ENCODE measurements around the gene SPEM1.
A peak's percentile ranks its signal among the peaks of the same experiment; 100 is the strongest.

SPEM1 gene

DNA sequence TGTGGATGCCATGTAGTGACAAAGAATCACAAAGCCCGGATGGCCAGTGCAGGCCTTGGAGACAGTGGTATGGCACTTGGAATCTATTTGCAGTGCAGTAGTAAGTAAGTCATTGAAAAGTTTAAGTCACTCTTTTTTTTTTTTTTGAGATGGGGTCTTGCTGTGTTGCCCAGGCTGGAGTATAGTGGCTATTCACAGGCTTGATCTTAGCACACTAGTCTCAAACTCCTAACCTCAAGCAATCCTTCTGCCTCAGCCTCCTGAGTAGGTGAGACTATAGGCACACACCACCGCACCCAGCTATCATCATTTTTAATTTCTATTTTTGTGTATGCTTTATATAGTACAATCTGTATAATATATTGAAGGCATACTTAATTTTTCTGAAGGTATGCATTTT lies 21.5 kb upstream of the SPEM1 start:
- no peak for DNase-seq (ENCODE audit: low read depth in 2 of 2, low spot score in 1 of 2)

GRCh38 chr17:7403043-7403726 lies 16.9 kb upstream of the SPEM1 start:
- no peak for DNase-seq (ENCODE audit: low read depth in 2 of 2, low spot score in 1 of 2)

- DNase-seq (ENCODE audit: low read depth in 2 of 2, low spot score in 1 of 2), result no peak
Observed at GRCh38 chr17:7403727-7403976, 16.5 kb upstream of the SPEM1 start.

DNA sequence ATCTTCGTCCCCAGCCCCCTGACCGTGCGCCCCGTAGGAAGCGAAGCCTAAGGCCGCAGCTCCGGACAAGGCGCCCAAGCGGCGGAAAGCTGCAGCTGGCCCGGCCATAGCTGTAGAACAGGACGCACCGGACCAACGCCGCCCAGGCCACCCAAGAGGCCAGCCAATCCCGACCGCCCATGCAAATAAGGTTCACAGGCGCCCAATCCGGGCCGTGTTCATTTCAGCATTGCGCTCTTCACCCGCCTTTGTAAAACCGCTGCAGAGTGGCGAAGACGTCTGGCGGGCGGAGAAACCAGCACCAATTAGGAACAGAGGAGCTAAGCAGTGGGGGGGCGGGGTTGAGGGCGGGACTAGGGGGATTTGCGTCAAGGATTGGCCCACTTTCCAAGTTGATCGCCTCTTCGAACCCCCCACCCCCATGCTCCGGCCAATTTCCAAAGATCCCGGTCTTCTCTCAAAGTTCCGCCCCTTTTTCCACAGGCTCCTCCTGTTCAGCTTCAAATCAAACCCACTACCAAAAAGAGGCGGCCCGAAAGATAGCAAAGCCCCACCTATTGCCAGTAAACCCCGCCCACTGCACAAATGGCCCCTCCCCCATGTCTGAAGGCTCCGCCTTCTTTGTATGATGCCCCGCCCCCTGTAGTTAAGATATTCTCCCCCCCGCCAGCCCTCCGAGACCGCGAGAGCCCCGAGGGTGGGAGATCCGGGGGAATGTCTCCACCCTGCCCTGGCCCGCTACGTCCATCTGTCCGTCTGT lies 16.0 kb upstream of the SPEM1 start, which contains the start of gene TMEM256:
Gene TMEM256 (minus strand): TSS at position 121 of the 760 bp plus-strand sequence. CDS start 13 bp downstream, at position 108.
- DNase-seq (ENCODE audit: low read depth in 2 of 2, low spot score in 1 of 2), result peak; percentile 92 to 93

- DNase-seq (ENCODE audit: low read depth in 2 of 2, low spot score in 1 of 2), result peak in 1 of 2 donors; percentile 43
Observed at GRCh38 chr17:7404737-7405349, 15.3 kb upstream of the SPEM1 start.

- no peak for DNase-seq (ENCODE audit: low read depth in 2 of 2, low spot score in 1 of 2)
Observed at GRCh38 chr17:7405350-7406234, 14.5 kb upstream of the SPEM1 start.

GRCh38 chr17:7406235-7406825 lies 13.8 kb upstream of the SPEM1 start:
- DNase-seq (ENCODE audit: low read depth in 2 of 2, low spot score in 1 of 2), result no peak

DNA sequence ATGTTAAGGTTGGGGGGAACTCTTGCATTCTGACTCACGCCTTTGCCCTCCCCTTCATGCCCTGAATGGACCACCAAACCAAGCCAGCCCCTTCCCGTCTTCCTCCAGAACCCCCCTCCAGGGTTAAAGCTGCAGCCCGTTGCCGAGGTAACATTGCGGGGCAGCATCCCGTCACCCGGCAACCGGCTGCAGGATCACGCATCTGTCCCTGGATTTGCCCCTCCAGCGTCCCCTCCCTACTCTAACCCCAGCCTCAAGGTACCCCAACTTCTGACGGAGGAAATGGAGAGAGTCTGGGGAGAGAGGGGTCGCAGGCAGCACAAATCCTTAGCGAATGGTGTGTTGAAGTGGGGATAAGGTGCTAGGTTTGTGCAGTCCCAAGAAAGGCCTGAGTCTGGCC lies 13.0 kb upstream of the SPEM1 start:
- DNase-seq (ENCODE audit: low read depth in 2 of 2, low spot score in 1 of 2), result no peak

DNA sequence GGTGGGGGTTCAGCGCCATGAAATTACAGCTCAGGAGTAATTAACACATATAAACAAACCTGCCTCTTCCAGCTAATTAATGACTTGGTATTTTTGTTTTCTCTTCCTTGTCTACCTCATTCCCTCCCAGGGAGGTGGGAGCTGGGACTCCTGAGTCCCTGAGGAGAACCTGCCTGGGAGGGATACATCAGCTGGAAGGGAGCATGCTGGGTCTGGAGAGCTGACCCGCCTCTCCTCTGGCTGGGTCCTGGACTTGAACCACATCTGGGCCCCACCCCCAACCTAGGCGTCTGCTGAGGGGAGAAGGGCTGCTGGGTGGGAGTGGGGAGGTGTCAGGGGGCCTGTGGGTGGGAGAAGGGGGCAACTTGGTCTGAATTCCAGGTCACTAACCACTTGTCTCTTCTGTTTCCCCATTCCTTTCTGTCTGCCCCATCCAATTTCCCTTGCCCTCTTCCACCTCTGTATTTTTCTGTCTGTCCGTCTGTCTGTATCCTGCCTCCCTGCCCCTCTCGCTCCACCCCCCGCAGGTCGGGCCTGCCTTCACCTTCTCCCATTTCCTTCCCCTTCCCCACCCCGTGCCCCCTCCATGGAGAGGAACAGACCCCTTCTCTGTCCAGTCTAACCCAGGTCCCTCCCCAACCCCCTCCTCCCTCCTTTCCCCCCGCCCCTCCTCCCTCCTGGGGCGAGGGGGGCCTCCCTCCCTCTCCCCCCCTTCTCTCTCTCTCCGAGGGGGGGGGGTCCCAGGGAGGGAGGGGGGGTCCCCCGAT lies 12.5 kb upstream of the SPEM1 start, which contains the start of gene NLGN2:
Gene NLGN2 (plus strand): TSS at position 361 of the 767 bp plus-strand sequence. CDS start 411 bp downstream, outside the sequence.
- no peak for DNase-seq (ENCODE audit: low read depth in 2 of 2, low spot score in 1 of 2)

DNA sequence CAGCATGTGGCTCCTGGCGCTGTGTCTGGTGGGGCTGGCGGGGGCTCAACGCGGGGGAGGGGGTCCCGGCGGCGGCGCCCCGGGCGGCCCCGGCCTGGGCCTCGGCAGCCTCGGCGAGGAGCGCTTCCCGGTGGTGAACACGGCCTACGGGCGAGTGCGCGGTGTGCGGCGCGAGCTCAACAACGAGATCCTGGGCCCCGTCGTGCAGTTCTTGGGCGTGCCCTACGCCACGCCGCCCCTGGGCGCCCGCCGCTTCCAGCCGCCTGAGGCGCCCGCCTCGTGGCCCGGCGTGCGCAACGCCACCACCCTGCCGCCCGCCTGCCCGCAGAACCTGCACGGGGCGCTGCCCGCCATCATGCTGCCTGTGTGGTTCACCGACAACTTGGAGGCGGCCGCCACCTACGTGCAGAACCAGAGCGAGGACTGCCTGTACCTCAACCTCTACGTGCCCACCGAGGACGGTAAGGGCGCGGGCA lies 11.8 kb upstream of the SPEM1 start:
- DNase-seq (ENCODE audit: low read depth in 2 of 2, low spot score in 1 of 2), result no peak

DNA sequence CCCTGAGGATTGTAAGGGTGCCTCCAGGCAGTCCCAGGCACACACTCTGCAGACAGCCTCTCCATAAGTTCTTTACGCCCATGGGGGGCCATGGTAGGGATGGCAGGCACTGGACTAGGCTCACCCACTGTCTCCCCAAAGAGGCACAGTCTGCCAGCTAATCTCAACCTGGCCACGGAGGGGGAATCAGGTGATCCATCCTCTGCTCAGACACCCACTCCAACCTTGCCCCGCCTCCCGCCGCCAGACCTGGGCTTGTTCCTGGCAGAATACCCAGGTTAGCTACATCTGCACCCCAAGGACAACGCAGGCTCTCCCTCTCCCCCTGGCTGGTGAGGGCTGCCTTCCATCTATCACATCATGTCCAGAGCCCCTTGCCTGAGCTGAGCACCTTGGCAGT lies 11.3 kb upstream of the SPEM1 start:
- DNase-seq (ENCODE audit: low read depth in 2 of 2, low spot score in 1 of 2), result no peak

- DNase-seq (ENCODE audit: low read depth in 2 of 2, low spot score in 1 of 2), result no peak
Observed at GRCh38 chr17:7409716-7410115, 10.4 kb upstream of the SPEM1 start.

DNA sequence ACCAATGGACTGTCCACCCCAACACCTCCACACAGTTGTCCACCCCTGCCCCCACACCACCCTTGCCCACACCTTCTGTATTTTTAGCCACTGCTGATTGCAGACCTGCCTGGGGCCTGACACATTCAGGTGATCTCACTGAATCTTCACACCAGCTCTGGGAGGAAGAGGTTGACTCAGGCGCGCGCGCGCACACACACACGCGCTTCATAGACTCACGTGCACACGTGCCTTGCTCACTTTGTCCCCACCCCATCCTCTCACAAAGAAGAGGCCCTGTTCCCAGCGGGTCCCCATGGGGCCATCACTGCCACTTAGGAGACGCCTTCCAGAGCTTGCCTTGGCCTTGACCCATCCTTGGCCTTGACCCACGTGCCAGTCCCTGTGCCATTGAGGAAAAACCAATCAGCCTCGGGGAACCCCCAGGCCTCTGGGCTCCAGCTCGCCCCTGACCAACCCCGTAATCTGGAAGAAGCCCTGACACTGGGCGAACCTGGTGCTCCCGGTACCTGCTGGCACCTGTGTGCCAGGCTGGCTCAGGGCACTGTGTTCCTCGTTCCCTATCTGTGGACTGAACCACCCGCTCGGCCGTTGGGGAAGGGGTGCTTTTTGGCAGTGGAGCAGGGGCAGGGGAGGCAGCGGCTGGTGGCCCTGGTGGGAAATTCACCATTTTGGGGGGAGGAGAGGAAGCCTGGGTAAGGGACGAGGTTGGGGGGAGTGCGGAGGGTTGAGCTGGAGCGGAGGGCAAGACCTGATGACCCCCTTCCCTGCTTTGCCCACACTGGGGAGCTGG lies 9.3 kb upstream of the SPEM1 start:
- no peak for DNase-seq (ENCODE audit: low read depth in 2 of 2, low spot score in 1 of 2)

- no peak for DNase-seq (ENCODE audit: low read depth in 2 of 2, low spot score in 1 of 2)
Observed at GRCh38 chr17:7411427-7411750, 8.7 kb upstream of the SPEM1 start.

- no peak for DNase-seq (ENCODE audit: low read depth in 2 of 2, low spot score in 1 of 2)
Observed at GRCh38 chr17:7413346-7413985, 6.7 kb upstream of the SPEM1 start.

DNA sequence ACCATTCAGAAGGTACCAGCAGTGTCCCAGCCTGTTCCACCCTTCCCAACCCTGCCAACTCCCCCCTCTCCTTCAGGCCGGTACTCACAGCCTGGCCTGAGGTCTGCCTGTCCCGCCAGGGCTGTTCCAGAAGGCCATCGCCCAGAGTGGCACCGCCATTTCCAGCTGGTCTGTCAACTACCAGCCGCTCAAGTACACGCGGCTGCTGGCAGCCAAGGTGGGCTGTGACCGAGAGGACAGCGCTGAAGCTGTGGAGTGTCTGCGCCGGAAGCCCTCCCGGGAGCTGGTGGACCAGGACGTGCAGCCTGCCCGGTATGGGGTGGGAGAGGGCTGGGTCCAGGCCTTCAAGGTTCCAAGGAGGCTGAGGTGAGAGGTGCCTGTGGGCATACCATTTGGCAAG lies 5.3 kb upstream of the SPEM1 start:
- no peak for DNase-seq (ENCODE audit: low read depth in 2 of 2, low spot score in 1 of 2)

GRCh38 chr17:7415784-7416183 lies 4.3 kb upstream of the SPEM1 start:
- no peak for DNase-seq (ENCODE audit: low read depth in 2 of 2, low spot score in 1 of 2)

GRCh38 chr17:7416323-7416722 lies 3.8 kb upstream of the SPEM1 start:
- no peak for DNase-seq (ENCODE audit: low read depth in 2 of 2, low spot score in 1 of 2)

GRCh38 chr17:7417056-7417655 lies 3.0 kb upstream of the SPEM1 start:
- no peak for DNase-seq (ENCODE audit: low read depth in 2 of 2, low spot score in 1 of 2)

Data from stimulated activated CD8-positive, alpha-beta memory T cell treated with anti-CD3 and anti-CD28 coated beads, Interleukin-4, amount 100 ng/mL, for 4 hours (primary cell).